HepG2 (cell line): ENCODE results near the gene GADD45GIP1. TPM values are rescaled to one million over a fixed set of nuclear protein-coding genes. Genes with fewer than 3 reads are reported as not detected.

Source experiments
- ARHGAP35 ChIP-seq: sonication (generic); formaldehyde crosslinking; IDR thresholded peaks from 2 replicates; pipeline ENCODE4 v1.9.0; 2022; ENCODE audit warnings: mild to moderate bottlenecking, inconsistent platforms, moderate library complexity, missing genetic modification reagents, borderline replicate concordance
- FOSL1 ChIP-seq: sonication (generic); formaldehyde crosslinking; IDR thresholded peaks from 2 replicates; pipeline ENCODE4 v1.9.0; 2021; ENCODE audit warnings: missing genetic modification reagents, borderline replicate concordance
- HNF1A ChIP-seq, 2 experiments: sonication (generic) in 1 of 2; formaldehyde crosslinking in 1 of 2; IDR thresholded peaks; 2 replicates each; pipeline versions ENCODE4 v1.4.0 to v1.6.1; 2016 to 2020; ENCODE audit warnings: borderline replicate concordance in 1 of 2, low read depth in 1 of 2, mild to moderate bottlenecking in 1 of 2, missing genetic modification reagents in 1 of 2
- KMT2A ChIP-seq: sonication (generic); formaldehyde crosslinking; IDR thresholded peaks from 2 replicates; pipeline ENCODE4 v1.4.0; 2020; ENCODE audit warnings: missing genetic modification reagents
- MNT ChIP-seq: fragments of 450-650 bp; IDR thresholded peaks from 2 replicates; pipeline ENCODE4 v1.6.1; 2016
- MTA1 ChIP-seq: sonication (generic); formaldehyde crosslinking; IDR thresholded peaks from 2 replicates; pipeline ENCODE4 v1.4.0; 2020; ENCODE audit warnings: missing genetic modification reagents, mild to moderate bottlenecking, borderline replicate concordance
- MXD1 ChIP-seq: sonication (generic); formaldehyde crosslinking; IDR thresholded peaks from 2 replicates; pipeline ENCODE4 v1.4.0; 2020; ENCODE audit warnings: mild to moderate bottlenecking, missing genetic modification reagents
- RBM22 ChIP-seq: fragments of 200-400 bp; formaldehyde crosslinking; optimal IDR thresholded peaks from 2 replicates; pipeline ENCODE3; 2017; ENCODE audit warnings: mild to moderate bottlenecking, low read length, moderate library complexity
- RCOR2 ChIP-seq: IDR thresholded peaks from 2 replicates; pipeline ENCODE4 v1.6.1; 2016; ENCODE audit warnings: missing biosample characterization, missing genetic modification reagents
- SOX13 ChIP-seq, 3 experiments: fragments of 450-650 bp in 1 of 3; sonication (generic) in 1 of 3; formaldehyde crosslinking in 1 of 3; IDR thresholded peaks in 2 of 3; conservative IDR thresholded peaks in 1 of 3; 2 replicates each; pipeline versions ENCODE4 v1.5.0 to v1.6.1; 2016 to 2020; ENCODE audit warnings: antibody characterized with exemption in 1 of 3, mild to moderate bottlenecking in 1 of 3, missing compliant biosample characterization in 1 of 3, missing genetic modification reagents in 1 of 3, moderate library complexity in 1 of 3
- SUZ12 ChIP-seq: fragments of 150-350 bp; IDR thresholded peaks from 2 replicates; pipeline ENCODE4 v1.6.1; 2014; ENCODE audit warnings: low read depth, low read length
- TGIF2 ChIP-seq: IDR thresholded peaks from 2 replicates; pipeline ENCODE4 v1.6.1; 2016; ENCODE audit warnings: control low read depth, missing compliant biosample characterization
- ZBTB37 ChIP-seq: sonication (generic); formaldehyde crosslinking; IDR thresholded peaks from 2 replicates; pipeline ENCODE4 v1.4.0; 2020; ENCODE audit warnings: mild to moderate bottlenecking, missing genetic modification reagents
- ZNF256 ChIP-seq: sonication (generic); formaldehyde crosslinking; conservative IDR thresholded peaks from 2 replicates; pipeline ENCODE4 v1.4.0; 2020; ENCODE audit warnings: missing genetic modification reagents
- ZNF574 ChIP-seq: sonication (generic); formaldehyde crosslinking; IDR thresholded peaks from 2 replicates; pipeline ENCODE4 v1.4.0; 2020; ENCODE audit warnings: missing genetic modification reagents
- ZNF672 ChIP-seq: sonication (generic); formaldehyde crosslinking; IDR thresholded peaks from 2 replicates; pipeline ENCODE4 v1.8.1; 2022; ENCODE audit warnings: missing genetic modification reagents
- ZSCAN29 ChIP-seq: sonication (generic); formaldehyde crosslinking; conservative IDR thresholded peaks from 2 replicates; pipeline ENCODE4 v1.4.0; 2020; ENCODE audit warnings: mild to moderate bottlenecking, missing genetic modification reagents
- polyA plus RNA-seq, 8 experiments: library from polyadenylated mRNA; depleted of rRNA in 3 of 8; stranded (reverse) in 7 of 8; unstranded in 1 of 8; fragments of >200 nt; fragmentation: Illumina TruSeq in 4 of 8; extraction: Trizol in 4 of 8; gene quantifications; 2 replicates each; pipeline versions ENCODE4 v1.2.1 to v1.2.3, GENCODE V29; 2011 to 2016; ENCODE audit warnings: low read depth in 4 of 8, missing spikeins in 1 of 8, mixed read lengths in 1 of 8; ENCODE audit not compliant: insufficient read depth in 1 of 8
- total RNA-seq, 5 experiments: library from RNA; depleted of rRNA; stranded (reverse); fragments of >200 nt; fragmentation: Illumina TruSeq; extraction: Trizol; gene quantifications; 2 replicates each; pipeline ENCODE4 v1.2.3, GENCODE V29; 2016; ENCODE audit warnings: low read depth in 1 of 5

Gene GADD45GIP1
- total and polyA plus RNA-seq, 2 of the 13 experiments (the other 11 are each of a cell fraction or from before 2014, with no cell fraction given) = 24.6 to 30.7 TPM

- no peak for TF ChIP-seq HNF1A (IDR thresholded peaks at IDR 0.05; ENCODE audit: low read depth)
- peak; percentile 69; the same call in 1 of the 2 replicates for TF ChIP-seq HNF1A (CRISPR knock-in tag; IDR thresholded peaks at IDR 0.05; ENCODE audit: borderline replicate concordance)
- TF ChIP-seq TGIF2 = peak; percentile 46
- TF ChIP-seq FOSL1 (CRISPR knock-in tag) = no peak
- no peak for TF ChIP-seq MXD1 (CRISPR knock-in tag)
- TF ChIP-seq ZSCAN29 (CRISPR knock-in tag) = peak; percentile 78; the same call in 1 of the 2 replicates
- TF ChIP-seq KMT2A (CRISPR knock-in tag) = peak; percentile 86
- peak; percentile 95 for TF ChIP-seq SOX13 (IDR thresholded peaks at IDR 0.05)
- peak in 1 of 2 experiments; percentile 30; a peak in 2 of 4 replicates for TF ChIP-seq SOX13 (CRISPR knock-in tag; conservative IDR thresholded peaks at IDR 0.05 in 1 of 2, IDR thresholded peaks at IDR 0.05 in 1 of 2)
- no peak for TF ChIP-seq ARHGAP35 (CRISPR knock-in tag)
- TF ChIP-seq MTA1 (CRISPR knock-in tag) = peak; percentile 67; the same call in 1 of the 2 replicates
- TF ChIP-seq ZNF574 = peak; percentile 51; the same call in 1 of the 2 replicates
- no peak for TF ChIP-seq ZNF256
- TF ChIP-seq ZNF672 (CRISPR knock-in tag) = no peak
- TF ChIP-seq RCOR2 (CRISPR knock-in tag) = peak; percentile 17; the same call in 1 of the 2 replicates
- no peak for TF ChIP-seq ZBTB37 (CRISPR knock-in tag)
- no peak for TF ChIP-seq RBM22
- peak; percentile 75 for TF ChIP-seq MNT
- no peak for TF ChIP-seq SUZ12
Observed at GRCh38 chr19:12937927-12938778, 18.9 kb downstream of the GADD45GIP1 start, which contains the start of gene CALR (continued).
